ENCODE data around the gene AIMP2.
"Not testable (repeated sequence)": the region's sequence is repeated elsewhere in the genome, so short reads cannot be mapped to it uniquely, and the experiment has no call there.

- TF ChIP-seq CTCF, POLR2A (IDR thresholded peaks at IDR 0.05): not testable (repeated sequence)
Observed at GRCh38 chr7:5963810-5964209, 45.3 kb upstream of the AIMP2 start.

Data from testis (tissue), 2 donors.